Body of pancreas (tissue), 4 donors: ENCODE measurements around the gene SOCS1. TPM values are rescaled to one million over a fixed set of nuclear protein-coding genes. Genes with fewer than 3 reads are reported as not detected.

Experiments used
- ATAC-seq: fragments of 150-250 bp; one replicate; pipeline ENCODE4 v1.9.1; 2016
- DNase-seq, 4 donors: peaks; one replicate each; pipeline ENCODE4 v3.0.0-alpha.2; 2019
- H3K27ac ChIP-seq, 4 donors: fragments of 200-600 bp; sonication (generic); 1 replicate in 3 of 4; 2 replicates in 1 of 4; pipeline versions ENCODE4 v1.5.1 to v1.6.1; 2016 to 2019; ENCODE audit warnings: mild to moderate bottlenecking in 1 of 4, mixed read lengths in 1 of 4, moderate library complexity in 1 of 4
- H3K27me3 ChIP-seq, 2 donors: fragments of 200-600 bp; sonication (generic); one replicate each; pipeline ENCODE4 v1.6.0; 2016; ENCODE audit warnings: mild to moderate bottlenecking in 1 of 2
- H3K36me3 ChIP-seq, 2 donors: fragments of 200-600 bp; sonication (generic); replicated peaks in 1 of 2; 2 replicates each; pipeline ENCODE4 v1.5.1; 2016; ENCODE audit warnings: low read depth in 2 of 2; ENCODE audit not compliant: insufficient read depth in 1 of 2
- H3K4me1 ChIP-seq: fragments of 200-600 bp; sonication (generic); one replicate; pipeline ENCODE4 v1.6.0; 2016
- H3K4me3 ChIP-seq, 2 donors: fragments of 200-600 bp; sonication (generic); 1 replicate in 1 of 2; 2 replicates in 1 of 2; pipeline ENCODE4 v1.5.1; 2016 to 2019
- H3K9me3 ChIP-seq, 3 donors: fragments of 200-600 bp; sonication (generic); 1 replicate in 2 of 3; 2 replicates in 1 of 3; pipeline ENCODE4 v1.5.1; 2016
- CTCF ChIP-seq, 7 experiments: fragments of 450-650 bp in 4 of 7; fragments of 200-600 bp in 3 of 7; sonication (generic) in 3 of 7; IDR thresholded peaks; one replicate each; pipeline ENCODE4 v1.5.1; 2016 to 2019; ENCODE audit warnings: antibody characterized with exemption in 7 of 7
- POLR2A ChIP-seq, 3 donors: fragments of 450-650 bp; IDR thresholded peaks; one replicate each; pipeline ENCODE4 v1.6.1; 2016; ENCODE audit warnings: antibody characterized with exemption in 3 of 3, mild to moderate bottlenecking in 2 of 3
- WGBS, 2 donors: methylation state at CpG; one replicate each; pipeline ENCODE4 v1.1.5; 2017; 5-methylcytosine and 5-hydroxymethylcytosine counted together
- intact Hi-C: fragments of 100-400 bp; cut with DNase I; formaldehyde crosslinking; loops from one replicate; pipeline ENCODE4 v1.15.1; 2023
- total RNA-seq, 2 donors: library from RNA; depleted of rRNA; stranded (reverse); fragments of >200 nt; gene quantifications; one replicate each; pipeline ENCODE4 v1.1.0, GENCODE V29; 2016

Gene SOCS1
- total RNA-seq, 2 donors from 2014 or later: 1.0 to 7.9 TPM

GRCh38 chr16:11239644-11240632, 16.1 kb downstream of the SOCS1 start:
- intact Hi-C loops: no loop called here
- Histone ChIP-seq H3K36me3 (no peaks in the 10 kb centered on the region), H3K9me3 (no peaks in the 10 kb centered on the region), H3K27me3 (no peaks in the 10 kb centered on the region), H3K4me1 (peaks cover 12% of the 10 kb centered on the region), H3K27ac (no peak overlapping the region), H3K4me3 (no peak overlapping the region)
- TF ChIP-seq POLR2A (IDR thresholded peaks at IDR 0.05): no peak
- no peak for TF ChIP-seq CTCF (IDR thresholded peaks at IDR 0.05)
- ATAC-seq (no peak), DNase-seq (no peak)
- WGBS, 2 donors: 73 to 84% methylated on average over 10 of the region's 10 CpGs

- no peak for DNase-seq
- Histone ChIP-seq H3K36me3 (no peaks in the 10 kb centered on the region), H3K4me3 (no peak overlapping the region), H3K4me1 (peaks cover 12% of the 10 kb centered on the region), H3K9me3 (no peaks in the 10 kb centered on the region), H3K27ac (no peak overlapping the region), H3K27me3 (no peaks in the 10 kb centered on the region)
- no peak for ATAC-seq
- 93% methylated on average over 12 to 15 of the region's 15 CpGs for WGBS, 2 donors
- intact Hi-C loops: no loop called here
- TF ChIP-seq CTCF (IDR thresholded peaks at IDR 0.05): no peak
- TF ChIP-seq POLR2A (IDR thresholded peaks at IDR 0.05): no peak
These were observed 17.5 kb downstream of the SOCS1 start for GRCh38 chr16:11238272-11239202.

- Histone ChIP-seq H3K4me1 (peaks cover 9% of the 10 kb centered on the region), H3K27ac (no peak overlapping the region), H3K27me3 (no peaks in the 10 kb centered on the region), H3K36me3 (no peaks in the 10 kb centered on the region), H3K4me3 (no peak overlapping the region), H3K9me3 (no peaks in the 10 kb centered on the region)
- ATAC-seq (no peak), DNase-seq (peak in 1 of 4 donors; percentile 39)
- TF ChIP-seq CTCF (IDR thresholded peaks at IDR 0.05): no peak
- TF ChIP-seq POLR2A (IDR thresholded peaks at IDR 0.05): no peak
- 69 to 75% methylated on average over 7 to 10 of the region's 10 CpGs for WGBS, 2 donors
- intact Hi-C loops: no loop called here
These were observed 19.3 kb downstream of the SOCS1 start for GRCh38 chr16:11236461-11237254.

GRCh38 chr16:11235703-11235991, 20.4 kb downstream of the SOCS1 start:
- Histone ChIP-seq H3K9me3 (no peaks in the 10 kb centered on the region), H3K27ac (no peak overlapping the region), H3K36me3 (no peaks in the 10 kb centered on the region), H3K27me3 (no peaks in the 10 kb centered on the region), H3K4me1 (peaks cover 9% of the 10 kb centered on the region), H3K4me3 (no peak overlapping the region)
- TF ChIP-seq CTCF (IDR thresholded peaks at IDR 0.05): no peak
- no peak for TF ChIP-seq POLR2A (IDR thresholded peaks at IDR 0.05)
- DNase-seq: peak; percentile 51 to 77 (median 74)
- ATAC-seq: peak; percentile 74
- 16 to 25% methylated on average over 5 of the region's 5 CpGs for WGBS, 2 donors
- intact Hi-C loops: no loop called here
